ENCODE data around the gene FLNB.

FLNB gene

GRCh38 chr3:58026598-58026997, 18.4 kb downstream of the FLNB start:
- in situ Hi-C loops (cut with HindIII; ENCODE audit: low sequenced_read_pairs): no loop called here

- in situ Hi-C loops (cut with HindIII; ENCODE audit: low sequenced_read_pairs): no loop called here
These were observed 19.6 kb downstream of the FLNB start for GRCh38 chr3:58027704-58028317.

DNA sequence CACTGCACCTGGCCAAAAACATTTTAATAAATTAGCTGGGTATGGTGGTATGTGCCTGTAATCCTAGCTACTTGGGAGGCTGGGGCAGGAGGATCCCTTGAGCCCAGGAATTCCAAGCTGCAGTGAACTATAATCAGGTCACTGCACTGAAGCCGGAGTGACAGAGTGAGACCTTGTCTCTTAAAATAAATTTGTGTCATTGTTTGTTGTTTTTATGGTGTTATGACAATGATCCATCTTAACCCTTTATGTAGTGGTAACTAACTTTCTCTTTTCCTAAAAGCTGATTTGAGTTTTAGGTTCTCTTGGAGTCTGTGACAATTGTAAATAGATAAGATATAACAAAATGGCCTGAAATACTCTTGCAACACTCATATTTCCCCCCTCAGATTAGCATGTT, 20.7 kb downstream of the FLNB start:
- in situ Hi-C loops (cut with HindIII; ENCODE audit: low sequenced_read_pairs): no loop called here

DNA sequence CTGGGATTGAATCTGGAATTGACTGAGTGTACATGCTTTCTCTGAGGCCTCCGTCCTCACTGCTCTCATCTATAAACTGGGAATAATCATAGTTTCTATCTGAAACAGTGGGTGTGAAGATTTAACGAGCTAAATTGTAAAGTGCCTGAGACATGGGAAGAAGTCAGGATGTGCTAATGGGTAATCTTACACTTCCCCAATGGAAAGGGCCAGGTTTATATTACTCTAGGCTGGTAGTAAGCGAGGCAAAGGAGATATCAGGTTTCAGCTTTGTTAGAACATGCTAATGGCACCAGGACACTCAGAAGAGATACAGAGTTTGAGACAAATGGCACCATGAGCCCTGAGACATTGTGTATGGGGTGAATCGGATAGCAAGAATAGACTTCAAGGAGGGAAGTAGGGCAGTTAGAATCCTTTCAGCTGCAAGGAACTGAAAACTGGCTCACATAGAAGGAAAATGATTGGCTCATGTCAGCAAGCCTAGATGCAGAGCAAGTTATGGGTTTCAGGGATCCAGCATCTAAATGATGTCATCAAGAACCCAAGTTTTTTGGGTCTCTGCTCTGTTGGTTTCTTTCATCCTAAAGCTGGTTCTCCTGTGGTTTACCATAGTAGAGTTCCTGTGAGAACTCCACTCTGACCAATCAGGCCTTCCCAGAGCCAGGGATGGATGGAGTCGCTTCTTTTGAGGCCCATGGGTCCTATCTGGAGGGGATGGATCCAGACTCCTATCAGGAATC, 21.8 kb downstream of the FLNB start:
- in situ Hi-C loops (cut with HindIII; ENCODE audit: low sequenced_read_pairs): no loop called here

- in situ Hi-C loops (cut with HindIII; ENCODE audit: low sequenced_read_pairs): no loop called here
These were observed 24.0 kb downstream of the FLNB start for GRCh38 chr3:58032186-58032585.

- in situ Hi-C loops (cut with HindIII; ENCODE audit: low sequenced_read_pairs): no loop called here
These were observed 26.7 kb downstream of the FLNB start for GRCh38 chr3:58034738-58035523.

DNA sequence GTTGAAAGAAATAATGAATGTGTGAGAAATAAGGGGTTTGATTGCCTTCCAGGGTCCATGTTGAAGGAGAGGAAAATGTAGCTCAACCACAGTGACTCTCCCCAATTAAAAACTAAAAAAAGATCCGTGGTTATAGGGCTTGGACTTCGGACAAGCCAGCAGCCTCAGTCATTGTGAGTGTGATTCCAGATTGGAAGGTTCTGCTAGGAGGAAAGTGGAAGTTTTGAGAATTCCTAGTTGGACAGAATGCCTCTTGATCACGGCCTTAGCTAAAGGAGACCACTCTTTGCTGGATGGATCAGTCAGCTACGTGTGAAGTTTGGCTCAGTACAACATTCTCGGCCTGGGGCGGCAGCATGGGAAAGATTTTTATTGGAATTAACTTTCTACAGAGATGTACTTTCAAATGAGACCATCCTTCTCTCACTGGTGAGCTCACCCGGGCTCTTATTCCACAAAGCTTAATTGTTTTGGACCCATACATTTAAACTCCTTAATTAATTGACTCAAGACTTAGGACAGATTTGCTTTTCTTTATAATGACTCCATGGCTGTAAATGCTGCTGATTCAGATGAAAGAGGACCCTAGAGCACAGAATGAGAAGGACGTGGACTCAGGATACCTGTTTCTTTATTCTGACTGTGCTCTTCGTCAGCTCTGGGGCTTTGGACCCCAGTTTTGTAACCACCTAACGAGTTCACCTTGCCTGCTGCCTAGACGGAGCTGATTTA, 27.5 kb downstream of the FLNB start:
- in situ Hi-C loops (cut with HindIII; ENCODE audit: low sequenced_read_pairs): no loop called here

DNA sequence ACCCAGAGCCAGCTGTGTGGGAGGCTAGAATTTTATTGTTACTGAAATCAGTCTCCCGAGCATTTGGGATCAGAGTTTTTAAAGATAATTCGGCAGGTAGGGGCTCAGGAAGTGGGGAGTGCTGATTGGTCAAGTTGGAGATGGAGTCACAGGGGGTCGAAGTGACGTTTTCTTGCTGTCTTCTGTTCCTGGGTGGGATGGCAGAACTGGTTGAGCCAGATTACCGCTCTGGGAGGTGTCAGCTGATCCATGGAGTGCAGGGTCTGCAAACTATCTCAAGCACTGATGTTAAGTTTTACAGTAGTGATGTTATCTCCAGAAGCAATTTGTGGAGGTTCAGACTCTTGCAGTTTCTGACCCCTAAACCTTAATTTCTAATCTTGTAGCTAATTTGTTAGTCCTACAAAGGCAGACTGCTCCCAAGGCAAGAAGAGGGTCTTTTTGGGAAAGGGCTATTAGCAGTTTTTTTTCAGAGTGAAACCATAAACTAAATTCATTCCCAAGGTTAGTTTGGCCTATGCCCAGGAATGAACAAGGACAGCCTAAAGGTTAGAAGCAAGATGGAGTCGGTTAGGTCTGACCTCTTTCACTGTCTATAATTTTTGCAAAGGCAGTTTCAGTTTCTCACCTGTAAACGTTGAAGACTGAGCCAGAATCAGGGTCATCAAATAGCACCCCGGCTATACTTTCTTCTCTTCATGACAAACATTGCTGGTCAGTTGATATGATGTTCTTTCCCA, 28.2 kb downstream of the FLNB start:
- in situ Hi-C loops (cut with HindIII; ENCODE audit: low sequenced_read_pairs): no loop called here

- in situ Hi-C loops (cut with HindIII; ENCODE audit: low sequenced_read_pairs): no loop called here
These were observed 29.1 kb downstream of the FLNB start for GRCh38 chr3:58037141-58037910.

DNA sequence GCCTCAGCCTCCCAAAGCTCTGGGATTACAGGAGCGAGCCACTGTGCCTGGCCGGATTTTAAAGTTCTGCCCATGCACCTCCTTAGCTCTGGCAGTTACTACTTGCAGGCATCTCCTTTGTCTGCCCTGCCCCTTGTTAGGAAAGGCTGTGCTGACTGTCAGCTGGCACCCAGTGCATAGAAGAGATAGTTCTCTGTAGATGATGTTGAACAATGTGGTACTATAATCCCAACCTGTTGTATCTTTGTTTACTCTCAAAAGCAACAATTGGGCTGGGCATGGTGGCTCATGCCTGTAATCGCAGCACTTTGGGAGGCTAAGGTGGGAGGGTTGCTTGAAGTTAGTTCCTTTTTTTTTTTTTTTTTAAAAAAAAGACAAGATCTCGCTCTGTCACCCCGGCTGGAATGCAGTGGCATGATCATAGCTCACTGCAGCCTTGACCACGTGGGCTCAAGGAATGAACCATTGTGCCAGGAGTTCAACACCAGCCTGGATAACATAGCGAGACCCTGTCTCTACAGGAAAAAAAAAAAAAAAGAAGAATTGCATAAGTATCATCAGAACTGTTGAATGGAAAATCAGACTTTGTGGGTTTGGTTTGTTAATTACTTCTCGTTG, 30.6 kb downstream of the FLNB start:
- in situ Hi-C loops (cut with HindIII; ENCODE audit: low sequenced_read_pairs): no loop called here

- in situ Hi-C loops (cut with HindIII; ENCODE audit: low sequenced_read_pairs): no loop called here
These were observed 31.4 kb downstream of the FLNB start for GRCh38 chr3:58039601-58040000.

- in situ Hi-C loops (cut with HindIII; ENCODE audit: low sequenced_read_pairs): no loop called here
These were observed 33.1 kb downstream of the FLNB start for GRCh38 chr3:58041182-58041825.

DNA sequence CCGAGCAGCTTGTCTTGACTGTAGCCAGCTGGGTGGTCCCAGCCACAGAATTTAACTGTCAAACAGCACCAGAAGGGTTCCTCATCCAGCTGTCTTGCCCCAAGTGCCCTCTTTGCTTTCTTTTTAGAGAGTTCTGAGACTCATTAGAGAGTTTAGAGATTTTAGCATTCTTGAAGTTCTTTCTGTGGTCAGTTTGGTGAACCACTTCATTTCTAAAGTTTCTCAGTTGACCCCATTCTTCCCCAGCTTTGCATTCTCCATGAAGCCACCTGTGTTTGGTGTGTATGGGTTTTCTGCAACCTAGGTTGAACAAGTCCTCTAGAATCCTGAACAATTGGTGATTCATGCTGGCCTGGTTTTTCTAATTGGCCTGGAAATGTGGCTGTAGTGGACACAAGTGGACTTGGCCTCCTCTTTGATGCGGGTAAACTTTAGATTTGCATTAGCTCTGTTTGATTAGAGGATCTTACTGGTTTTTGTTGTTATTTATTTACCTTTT, 33.7 kb downstream of the FLNB start:
- in situ Hi-C loops (cut with HindIII; ENCODE audit: low sequenced_read_pairs): no loop called here

- in situ Hi-C loops (cut with HindIII; ENCODE audit: low sequenced_read_pairs): no loop called here
These were observed 34.9 kb downstream of the FLNB start for GRCh38 chr3:58042947-58043707.

GRCh38 chr3:58043933-58044332, 35.7 kb downstream of the FLNB start:
- in situ Hi-C loops (cut with HindIII; ENCODE audit: low sequenced_read_pairs): no loop called here

- in situ Hi-C loops (cut with HindIII; ENCODE audit: low sequenced_read_pairs): loop anchor here (5.0 kb wide), 1 partner anchor 47 kb away; no protein-coding TSS in a partner anchor
These were observed 36.7 kb downstream of the FLNB start for GRCh38 chr3:58044691-58045483.

DNA sequence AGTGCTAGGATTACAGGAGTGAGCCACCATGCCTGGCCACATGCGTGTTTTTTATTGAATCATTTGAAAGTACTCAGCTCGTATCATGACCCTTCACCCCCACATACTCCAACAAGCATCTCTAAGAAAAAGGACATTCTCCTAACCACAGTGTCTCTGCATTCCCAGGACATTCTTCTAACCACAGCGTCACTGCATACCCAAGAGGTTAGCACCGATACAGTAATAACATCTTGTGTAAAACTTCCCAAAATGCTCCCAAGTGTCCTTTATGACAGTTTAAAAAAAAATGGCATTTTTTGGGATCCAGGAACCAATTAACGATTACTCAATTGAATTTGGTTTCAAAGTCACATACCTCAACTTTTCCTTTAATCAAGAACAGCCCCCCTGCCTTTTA, 39.6 kb downstream of the FLNB start:
- in situ Hi-C loops (cut with HindIII; ENCODE audit: low sequenced_read_pairs): loop anchor here (5.0 kb wide), 1 partner anchor 44 kb away; no protein-coding TSS in a partner anchor
